IMR-90 (cell line): ENCODE measurements around the gene GKAP1. TPM values are rescaled to one million over a fixed set of nuclear protein-coding genes. Genes with fewer than 3 reads are reported as not detected.

Experiments used
- ATAC-seq: fragments of 200-7000 bp; cut with Tn5 transposase; 2 replicates; pipeline ENCODE4 v1.9.1; 2020; ENCODE audit warnings: low read depth, mild to moderate bottlenecking, moderate library complexity
- BruUV-seq: library from RNA; stranded (reverse); fragments of 400-500 nt; replicated peaks from 2 replicates; lab custom pipeline; 2021; lab: Mats Ljungman, UMichigan
- CTCF ChIA-PET: fragments of 300-600 bp; formaldehyde crosslinking; extraction: SDS; loops from one replicate; lab custom pipeline; 2021; ENCODE audit warnings: antibody characterized with exemption; lab: Yijun Ruan, JAX
- POLR2A ChIA-PET: fragments of 300-600 bp; sonication (Branson Sonifier 250); formaldehyde crosslinking; loops from one replicate; lab custom pipeline; 2022; ENCODE audit warnings: antibody characterized with exemption; ENCODE audit not compliant: unreplicated experiment; lab: Charles Lee
- DNase-seq: peaks from one replicate; pipeline ENCODE4 v3.0.0; 2013
- H2AFZ ChIP-seq: replicated peaks from 2 replicates; pipeline ENCODE3; 2013; ENCODE audit warnings: low read length, mild to moderate bottlenecking; ENCODE audit not compliant: poor library complexity
- H2AK5ac ChIP-seq: 2 replicates; pipeline ENCODE4 v1.6.1; 2013; ENCODE audit warnings: low read depth, low read length, inconsistent platforms
- H2AK9ac ChIP-seq: replicated peaks from 2 replicates; pipeline ENCODE3; 2013; ENCODE audit warnings: mild to moderate bottlenecking, low read depth, low read length, moderate library complexity; ENCODE audit not compliant: poor library complexity
- H2BK120ac ChIP-seq: 2 replicates; pipeline ENCODE4 v1.6.1; 2013; ENCODE audit warnings: low read depth, low read length, inconsistent platforms
- H2BK15ac ChIP-seq: 3 replicates; pipeline ENCODE4 v1.6.1; 2013; ENCODE audit warnings: low read depth, low read length, inconsistent platforms
- H2BK20ac ChIP-seq: 2 replicates; pipeline ENCODE4 v1.6.1; 2013; ENCODE audit warnings: low read depth, mild to moderate bottlenecking, inconsistent platforms, low read length, moderate library complexity
- H2BK5ac ChIP-seq: 2 replicates; pipeline ENCODE4 v1.6.1; 2013; ENCODE audit warnings: mild to moderate bottlenecking, low read depth, low read length, inconsistent platforms; ENCODE audit not compliant: poor library complexity, severe bottlenecking
- H3K14ac ChIP-seq: replicated peaks from 2 replicates; pipeline ENCODE4 v1.6.1; 2013; ENCODE audit warnings: low read depth, low read length, inconsistent platforms
- H3K18ac ChIP-seq: 2 replicates; pipeline ENCODE4 v1.6.1; 2013; ENCODE audit warnings: low read depth, low read length, control low read depth
- H3K23ac ChIP-seq: 2 replicates; pipeline ENCODE4 v1.6.1; 2013; ENCODE audit warnings: low read depth, low read length, inconsistent platforms
- H3K27ac ChIP-seq: 2 replicates; pipeline ENCODE4 v1.5.1; 2013; ENCODE audit warnings: mild to moderate bottlenecking, control low read depth, low read length; ENCODE audit not compliant: insufficient read depth
- H3K27me3 ChIP-seq: 2 replicates; pipeline ENCODE4 v1.6.1; 2013; ENCODE audit warnings: low read length; ENCODE audit not compliant: control insufficient read depth, insufficient read depth
- H3K36me3 ChIP-seq: 2 replicates; pipeline ENCODE4 v1.6.1; 2013; ENCODE audit warnings: low read length, mixed read lengths; ENCODE audit not compliant: control insufficient read depth, insufficient read depth
- H3K4ac ChIP-seq: 2 replicates; pipeline ENCODE4 v1.6.1; 2013; ENCODE audit warnings: low read depth, low read length, inconsistent platforms
- H3K4me1 ChIP-seq: 2 replicates; pipeline ENCODE4 v1.6.1; 2013; ENCODE audit warnings: low read length, mixed read lengths; ENCODE audit not compliant: control insufficient read depth, insufficient read depth
- H3K4me2 ChIP-seq: 2 replicates; pipeline ENCODE4 v1.6.1; 2013; ENCODE audit warnings: low read depth, mild to moderate bottlenecking, control low read depth, low read length, moderate library complexity
- H3K4me3 ChIP-seq: 2 replicates; pipeline ENCODE4 v1.5.1; 2013; ENCODE audit warnings: low read depth, mild to moderate bottlenecking, control low read depth, low read length, moderate library complexity; ENCODE audit not compliant: insufficient read depth
- H3K56ac ChIP-seq: 2 replicates; pipeline ENCODE4 v1.6.1; 2013; ENCODE audit warnings: low read length, inconsistent platforms; ENCODE audit not compliant: insufficient read depth; ENCODE audit errors: extremely low read depth
- H3K79me1 ChIP-seq, 2 experiments: 2 replicates each; pipeline ENCODE4 v1.6.1; 2013; ENCODE audit warnings: low read length in 2 of 2, inconsistent platforms in 1 of 2, low read depth in 1 of 2
- H3K9ac ChIP-seq: 2 replicates; pipeline ENCODE4 v1.6.1; 2013; ENCODE audit warnings: low read depth, low read length, control low read depth
- H3K9me1 ChIP-seq: 2 replicates; pipeline ENCODE4 v1.6.1; 2013; ENCODE audit warnings: low read length, inconsistent platforms; ENCODE audit not compliant: insufficient read depth
- H3K9me3 ChIP-seq: 2 replicates; pipeline ENCODE4 v1.6.1; 2013; ENCODE audit warnings: low read length; ENCODE audit not compliant: control insufficient read depth, insufficient read depth
- H4K20me1 ChIP-seq: 2 replicates; pipeline ENCODE4 v1.6.1; 2013; ENCODE audit warnings: low read length, inconsistent platforms; ENCODE audit not compliant: insufficient read depth
- H4K5ac ChIP-seq: 2 replicates; pipeline ENCODE4 v1.6.1; 2013; ENCODE audit warnings: mild to moderate bottlenecking, low read depth, low read length, control low read depth
- H4K8ac ChIP-seq, 2 experiments: 2 replicates each; pipeline ENCODE4 v1.6.1; 2013; ENCODE audit warnings: low read depth in 2 of 2, low read length in 2 of 2, control low read depth in 1 of 2, inconsistent platforms in 1 of 2
- H4K91ac ChIP-seq: 2 replicates; pipeline ENCODE4 v1.6.1; 2013; ENCODE audit warnings: low read depth, low read length, inconsistent platforms; ENCODE audit not compliant: insufficient read depth
- CHD1 ChIP-seq: IDR thresholded peaks from 2 replicates; pipeline ENCODE4 v1.6.1; 2012; ENCODE audit warnings: low read depth, low read length, improper control_type of control experiment
- RFX5 ChIP-seq: IDR thresholded peaks from 2 replicates; pipeline ENCODE4 v1.8.0; 2012; ENCODE audit warnings: low read depth, mild to moderate bottlenecking, low read length, moderate library complexity
- SMC3 ChIP-seq: fragments of 150-350 bp; IDR thresholded peaks from 2 replicates; pipeline ENCODE4 v1.6.1; 2016; ENCODE audit warnings: low read depth, mild to moderate bottlenecking, antibody characterized with exemption, low read length, moderate library complexity
- WGBS, 2 experiments: methylation state at CpG; one replicate each; pipeline versions ENCODE4 v1.1.5 to v1.1.7; 2013; ENCODE audit warnings: missing lambda C conversion rate in 2 of 2; ENCODE audit not compliant: insufficient read length in 1 of 2; ENCODE audit errors: extremely low coverage in 2 of 2; 5-methylcytosine and 5-hydroxymethylcytosine counted together
- dilution Hi-C: fragments of 300-500 bp; cut with HindIII; formaldehyde crosslinking; loops from one replicate; pipeline ENCODE4 v1.14.3; 2018; ENCODE audit warnings: low sequenced_read_pairs; ENCODE audit not compliant: unreplicated experiment
- in situ Hi-C: fragments of 300-500 bp; cut with MboI; formaldehyde crosslinking; loops from 3 replicates; pipeline ENCODE4 v1.14.3; 2019; ENCODE audit warnings: low sequenced_read_pairs, inconsistent platforms, mixed read lengths
- intact Hi-C: fragments of 100-400 bp; cut with micrococcal nuclease; formaldehyde crosslinking; loops from 2 replicates; pipeline ENCODE4 v1.10.0; 2022
- polyA plus RNA-seq, 3 experiments: library from polyadenylated mRNA; depleted of rRNA; stranded (reverse); fragments of >200 nt; gene quantifications; 2 replicates each; pipeline ENCODE4 v1.2.3, GENCODE V29; 2012; ENCODE audit warnings: low replicate concordance in 1 of 3
- total RNA-seq: library from RNA; depleted of rRNA; stranded (reverse); fragments of >200 nt; gene quantifications from 2 replicates; pipeline ENCODE4 v1.2.3, GENCODE V29; 2012
- TF ChIP-seq, protein P1 (sequence below): fragments of 150-350 bp; IDR thresholded peaks from 2 replicates; pipeline ENCODE4 v1.6.1; 2016; ENCODE audit warnings: low read depth, mild to moderate bottlenecking, low read length, moderate library complexity, borderline replicate concordance

GKAP1 gene
- total and polyA plus RNA-seq, 2 of the 4 experiments (the other 2 are of a cell fraction) = 0.18 to 1.4 TPM

DNA sequence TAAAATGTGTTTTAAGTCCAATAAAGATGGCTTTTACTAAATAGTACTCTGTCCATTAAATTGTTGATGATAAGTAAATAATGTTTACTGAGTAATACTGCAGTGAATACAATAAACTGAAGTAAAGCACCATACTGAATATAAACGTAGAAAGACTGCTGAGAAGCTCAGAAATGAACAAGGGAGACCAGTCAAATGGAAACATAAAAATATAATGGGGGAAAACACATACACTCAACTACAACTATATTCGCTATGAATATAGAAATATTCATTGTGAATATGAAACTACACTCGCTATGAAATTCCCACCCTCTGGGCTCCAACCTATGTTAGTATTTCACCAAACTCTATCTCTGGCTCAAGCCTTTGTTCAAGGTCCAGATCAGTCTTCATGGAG is 67.9 kb downstream of the GKAP1 start:
- Histone ChIP-seq H4K8ac (no peak overlapping the region), H3K56ac (no peak overlapping the region), H3K79me1 (no peaks in the 10 kb centered on the region), H4K91ac (no peak overlapping the region), H2AK9ac (no peak overlapping the region), H3K27me3 (no peaks in the 10 kb centered on the region), H3K14ac (no peak overlapping the region), H3K9ac (no peak overlapping the region), H2AK5ac (no peak overlapping the region), H2AFZ (no peak overlapping the region), H4K5ac (no peak overlapping the region), H3K4ac (no peak overlapping the region), H3K36me3 (no peaks in the 10 kb centered on the region), H3K4me3 (no peak overlapping the region), H2BK20ac (no peak overlapping the region), H3K23ac (no peak overlapping the region), H3K18ac (no peak overlapping the region), H4K20me1 (no peaks in the 10 kb centered on the region), H3K4me2 (no peak overlapping the region), H3K4me1 (no peaks in the 10 kb centered on the region), H2BK5ac (no peak overlapping the region), H2BK120ac (no peak overlapping the region), H3K9me3 (no peaks in the 10 kb centered on the region), H3K9me1 (no peaks in the 10 kb centered on the region), H2BK15ac (no peak overlapping the region), H3K27ac (no peak overlapping the region)
- intact Hi-C loops (no loop called here), dilution Hi-C loops (no loop called here), in situ Hi-C loops (no loop called here)
- WGBS, 2 experiments = no CpG with 5 or more reads among the region's 3 CpGs
- POLR2A ChIA-PET = no interaction called here
- TF ChIP-seq, protein P1, sequence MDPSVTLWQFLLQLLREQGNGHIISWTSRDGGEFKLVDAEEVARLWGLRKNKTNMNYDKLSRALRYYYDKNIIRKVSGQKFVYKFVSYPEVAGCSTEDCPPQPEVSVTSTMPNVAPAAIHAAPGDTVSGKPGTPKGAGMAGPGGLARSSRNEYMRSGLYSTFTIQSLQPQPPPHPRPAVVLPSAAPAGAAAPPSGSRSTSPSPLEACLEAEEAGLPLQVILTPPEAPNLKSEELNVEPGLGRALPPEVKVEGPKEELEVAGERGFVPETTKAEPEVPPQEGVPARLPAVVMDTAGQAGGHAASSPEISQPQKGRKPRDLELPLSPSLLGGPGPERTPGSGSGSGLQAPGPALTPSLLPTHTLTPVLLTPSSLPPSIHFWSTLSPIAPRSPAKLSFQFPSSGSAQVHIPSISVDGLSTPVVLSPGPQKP = no peak
- TF ChIP-seq RFX5 (no peak), CHD1 (no peak), SMC3 (no peak)
- CTCF ChIA-PET = no interaction called here
- no peak for ATAC-seq
- no TSS peak for BruUV-seq
- DNase-seq = no peak
